GM23248 (cell line): ENCODE data around the gene NAT8L.

Source experiments
- EZH2 ChIP-seq: fragments of 200-600 bp; sonication (generic); IDR thresholded peaks from 2 replicates; pipeline ENCODE4 v1.6.1; 2018; ENCODE audit warnings: antibody characterized with exemption, mild to moderate bottlenecking; ENCODE audit not compliant: insufficient read depth, poor library complexity, severe bottlenecking
- EZH2phosphoT487 ChIP-seq: fragments of 200-600 bp; sonication (generic); IDR thresholded peaks from 2 replicates; pipeline ENCODE4 v1.6.1; 2018; ENCODE audit warnings: antibody characterized with exemption, moderate library complexity, mild to moderate bottlenecking, low read depth; ENCODE audit not compliant: insufficient read depth

DNA sequence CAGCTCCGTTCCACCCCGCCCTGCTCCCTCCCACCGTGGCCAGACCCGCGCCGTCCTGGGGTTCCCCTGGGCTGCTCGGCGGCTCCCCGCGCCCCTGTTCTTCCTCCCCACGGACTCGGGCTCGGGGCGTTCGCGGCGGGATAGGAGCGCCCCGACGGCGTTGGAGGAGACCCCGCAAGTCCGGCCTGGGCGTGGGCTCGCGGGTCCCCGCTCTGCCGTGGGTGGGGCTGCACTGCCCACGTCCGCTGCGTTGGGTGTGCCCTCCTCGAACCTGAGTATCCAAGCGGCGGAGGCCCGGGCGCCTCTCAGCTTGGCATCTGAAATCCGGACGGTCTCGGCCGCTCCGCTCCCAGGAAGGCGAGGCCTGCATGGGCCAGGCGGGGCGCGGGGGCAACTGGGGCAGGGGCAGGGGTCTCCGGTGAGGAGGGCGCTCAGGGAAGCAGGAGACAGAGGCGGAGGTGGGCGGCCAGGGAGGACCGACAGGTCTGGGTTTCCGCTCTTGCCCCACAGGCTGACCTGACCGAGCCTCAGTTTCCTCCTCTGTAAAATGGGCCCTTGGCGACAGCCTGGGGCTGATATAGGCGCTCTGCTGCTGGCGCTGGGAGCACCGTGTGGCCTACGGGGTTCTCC is 12.0 kb upstream of the NAT8L start:
- no peak for TF ChIP-seq EZH2
- no peak for TF ChIP-seq EZH2phosphoT487
